Globus pallidus (tissue), 1 donor: ENCODE results near the gene ITIH1.

ENCODE experiments used
- DNase-seq: peaks from one replicate; pipeline ENCODE4 v3.0.0-alpha.2; 2015; ENCODE audit warnings: low spot score

ITIH1 gene

DNA sequence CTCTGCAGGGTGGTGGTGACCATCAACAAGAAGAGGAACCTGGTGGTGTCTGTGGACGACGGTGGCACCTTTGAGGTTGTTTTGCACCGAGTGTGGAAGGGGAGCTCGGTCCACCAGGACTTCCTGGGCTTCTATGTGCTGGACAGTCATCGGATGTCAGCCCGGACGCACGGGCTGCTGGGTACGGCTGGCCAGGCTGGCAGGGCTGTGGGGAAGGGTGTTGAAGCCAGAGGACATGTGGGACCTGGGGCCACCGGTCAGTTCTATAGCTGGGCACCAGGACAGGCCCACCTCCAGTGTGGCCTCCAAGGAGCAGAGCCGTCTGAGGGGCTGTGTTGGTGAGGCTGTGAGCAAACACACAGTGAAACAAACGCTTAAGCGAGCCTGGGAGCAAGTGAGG is 13.3 kb downstream of the ITIH1 start:
- DNase-seq = no peak

DNA sequence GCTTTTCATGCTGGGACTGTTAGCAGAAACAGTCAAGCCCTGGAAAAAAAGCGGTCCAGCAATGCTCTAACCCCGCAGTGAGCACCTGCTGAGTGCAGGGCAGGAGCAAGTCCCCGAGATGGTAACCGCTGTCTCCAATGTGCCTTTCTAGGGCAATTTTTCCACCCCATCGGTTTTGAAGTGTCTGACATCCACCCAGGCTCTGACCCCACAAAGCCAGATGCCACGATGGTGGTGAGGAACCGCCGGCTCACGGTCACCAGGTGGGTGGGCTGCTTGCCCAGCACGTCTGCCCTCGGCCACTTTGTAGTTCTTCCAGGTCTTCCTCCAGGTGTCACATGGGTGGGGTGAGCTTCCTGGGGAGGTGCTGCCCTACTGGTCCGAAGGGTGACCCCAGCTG is 14.0 kb downstream of the ITIH1 start:
- no peak for DNase-seq

DNA sequence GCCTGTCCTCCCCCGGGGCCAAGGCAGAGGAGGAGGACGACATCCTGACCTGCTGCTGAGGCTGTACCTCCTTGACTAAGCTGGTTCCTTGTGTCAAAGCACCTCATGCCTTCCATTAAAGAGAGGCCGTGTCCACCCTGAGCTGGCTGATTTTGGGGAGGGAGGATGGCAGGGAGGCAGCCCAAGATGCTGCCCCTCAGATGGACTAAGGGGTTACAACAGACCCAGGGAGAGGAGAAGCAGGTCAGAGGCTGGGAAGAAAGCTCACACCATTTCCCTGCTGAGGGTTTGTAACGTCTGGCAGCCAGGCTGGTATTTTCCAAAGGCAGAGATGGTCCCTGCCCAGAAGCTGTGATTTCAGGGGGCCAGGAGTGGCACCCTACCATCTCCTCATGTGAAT is 14.5 kb downstream of the ITIH1 start:
- no peak for DNase-seq

DNA sequence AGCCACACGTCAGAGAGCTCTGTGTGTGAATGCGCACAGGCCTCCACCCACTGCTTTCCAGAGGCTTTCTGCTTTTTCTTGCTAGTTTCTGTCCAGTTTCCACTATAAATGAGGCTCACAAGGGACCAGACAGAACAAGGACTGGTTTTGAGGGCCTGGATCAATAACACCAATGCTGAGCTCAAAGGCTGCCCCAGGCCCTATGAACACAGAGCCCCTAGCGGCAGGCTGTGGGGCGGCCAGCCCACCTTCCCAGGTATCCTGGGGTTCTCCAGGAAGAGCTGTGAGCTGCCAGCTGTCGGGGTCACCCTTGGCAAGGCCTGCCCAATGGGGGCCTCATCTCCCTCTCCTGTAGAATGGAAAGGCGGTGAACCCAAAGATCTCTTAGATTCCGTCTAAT is 15.0 kb downstream of the ITIH1 start:
- no peak for DNase-seq

DNA sequence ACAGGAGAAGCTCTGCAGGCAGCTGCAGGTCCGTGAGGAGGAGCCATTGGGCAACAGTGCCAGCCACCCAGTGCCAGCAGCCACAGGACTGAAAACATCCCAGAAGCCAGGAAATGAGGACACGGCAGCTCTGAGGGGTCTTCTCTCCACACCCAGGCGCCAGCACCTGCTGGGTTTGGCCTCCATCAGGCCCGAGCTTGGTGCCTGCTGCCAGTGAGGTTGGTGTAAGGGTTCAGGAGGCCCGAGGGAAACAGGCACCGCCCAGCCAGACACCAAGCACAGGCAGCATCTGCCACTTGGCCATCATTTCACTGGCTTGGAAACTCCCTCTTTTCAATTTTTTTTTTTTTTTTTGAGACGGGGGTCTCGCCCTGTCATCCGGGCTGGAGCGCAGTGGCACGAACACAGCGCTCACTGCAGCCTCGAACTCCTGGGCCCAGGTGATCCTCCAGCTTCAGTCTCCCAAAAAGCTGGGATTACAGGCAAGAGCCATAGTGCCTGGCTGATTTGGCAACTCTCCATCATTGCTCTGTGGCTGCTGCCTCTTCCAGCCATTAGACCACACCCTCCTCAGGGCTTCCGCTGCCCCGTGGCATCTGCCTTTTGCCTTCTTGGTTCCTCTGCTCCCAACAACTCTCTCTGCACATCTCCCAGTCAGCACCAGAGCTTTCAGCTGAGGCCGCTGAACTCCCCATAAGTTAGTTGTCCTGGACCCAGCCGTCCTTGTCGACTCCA is 15.7 kb downstream of the ITIH1 start:
- DNase-seq = no peak

DNA sequence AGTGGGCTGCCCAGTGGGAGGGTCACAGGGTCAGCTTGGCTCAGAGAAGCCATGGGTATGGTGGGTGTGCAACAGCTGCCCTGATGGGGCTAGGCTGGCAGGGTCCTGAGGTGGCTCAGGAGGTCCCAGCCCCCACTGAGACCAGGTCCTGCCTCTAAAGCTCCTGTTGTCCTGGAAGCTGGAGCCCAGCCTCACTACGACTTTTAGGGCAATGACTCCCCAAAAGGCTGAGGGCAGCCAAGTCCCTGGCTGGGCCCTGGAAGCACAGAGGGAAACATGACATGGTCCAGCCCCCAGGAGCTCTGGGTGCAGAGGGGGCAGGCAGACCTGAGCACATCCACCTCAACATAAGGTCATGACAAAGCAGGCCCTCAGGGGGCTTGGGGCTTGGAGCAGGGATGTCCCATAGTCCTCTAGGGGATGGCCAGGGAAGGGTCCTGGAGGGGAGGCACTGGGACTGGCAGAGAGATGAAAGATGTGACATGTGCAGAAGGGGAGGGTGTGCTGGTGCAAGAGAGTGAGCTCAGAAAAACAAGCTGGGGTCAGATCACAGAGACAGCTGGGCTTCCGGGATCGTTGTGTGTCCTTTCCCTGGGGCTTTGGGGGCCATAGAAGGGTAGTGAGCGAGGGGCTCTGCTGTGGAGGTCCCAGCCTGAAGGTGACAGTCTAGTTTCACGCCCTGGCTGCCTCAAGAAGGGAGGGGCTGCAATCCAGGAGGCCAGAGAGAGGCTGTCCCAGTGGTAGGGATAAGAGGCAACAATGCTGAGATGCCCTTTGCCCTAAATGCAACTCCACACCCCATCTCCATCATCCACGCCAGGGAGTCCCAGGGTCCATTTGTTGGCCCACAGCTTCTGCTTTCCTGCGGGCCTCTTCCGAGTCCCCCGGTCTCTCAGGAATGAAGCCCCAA is 16.6 kb downstream of the ITIH1 start:
- no peak for DNase-seq

DNA sequence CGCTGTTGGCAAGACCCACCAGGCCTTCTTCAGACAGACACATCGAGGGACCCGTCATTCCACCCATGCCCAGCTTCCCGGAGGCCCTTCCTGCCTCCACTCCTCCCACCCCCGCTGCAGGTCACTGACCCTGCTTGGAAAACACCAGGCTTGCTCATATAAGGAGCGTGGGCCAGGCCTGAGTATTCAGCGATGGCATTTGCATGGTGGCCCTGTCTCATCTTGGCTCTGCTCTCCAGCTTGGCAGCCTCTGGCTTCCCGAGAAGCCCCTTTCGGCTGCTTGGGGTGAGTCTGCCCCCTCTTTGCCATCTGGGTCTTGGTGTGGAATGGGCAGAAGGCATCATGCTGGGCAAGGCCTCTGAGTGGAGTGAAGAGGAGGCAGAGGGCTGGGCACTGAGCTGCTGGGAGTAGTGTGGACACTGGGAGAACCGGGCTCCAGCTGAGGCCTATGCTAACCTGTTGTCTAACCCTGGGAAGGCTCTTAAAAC is 17.3 kb downstream of the ITIH1 start, which contains the start of gene ITIH3:
TSS of gene ITIH3 (plus strand) at position 185 of the 488 bp plus-strand sequence. CDS start at position 193, 8 bp downstream.
- DNase-seq = no peak

DNA sequence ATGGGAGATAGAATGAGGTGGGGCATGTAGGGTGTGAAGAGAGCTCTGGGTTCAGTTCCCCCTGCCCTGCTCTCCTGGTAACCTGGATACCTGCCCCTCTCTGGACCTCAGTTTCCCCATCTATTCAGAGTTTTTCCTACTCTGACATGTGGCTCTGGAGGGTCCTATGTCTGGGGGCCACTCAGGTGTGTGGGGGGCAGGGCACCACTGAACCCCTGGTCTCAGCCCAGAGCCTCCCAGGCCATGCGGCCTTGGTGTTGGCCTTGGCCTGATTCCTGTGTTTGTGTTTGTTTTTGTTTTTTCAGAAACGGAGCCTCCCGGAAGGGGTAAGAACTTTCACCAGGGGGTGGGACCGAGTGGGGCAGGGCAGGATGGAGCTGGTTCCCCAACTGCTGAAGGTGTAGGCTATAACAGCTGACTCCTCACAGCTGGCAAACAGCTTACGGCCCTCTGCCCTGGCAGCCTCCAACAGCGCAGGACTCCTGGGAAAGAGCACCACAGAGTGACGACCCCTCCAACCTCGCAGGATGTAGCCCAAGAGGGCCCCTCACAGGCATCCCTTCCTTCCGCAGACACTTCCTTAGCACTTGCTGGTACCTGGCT is 18.0 kb downstream of the ITIH1 start:
- no peak for DNase-seq

DNA sequence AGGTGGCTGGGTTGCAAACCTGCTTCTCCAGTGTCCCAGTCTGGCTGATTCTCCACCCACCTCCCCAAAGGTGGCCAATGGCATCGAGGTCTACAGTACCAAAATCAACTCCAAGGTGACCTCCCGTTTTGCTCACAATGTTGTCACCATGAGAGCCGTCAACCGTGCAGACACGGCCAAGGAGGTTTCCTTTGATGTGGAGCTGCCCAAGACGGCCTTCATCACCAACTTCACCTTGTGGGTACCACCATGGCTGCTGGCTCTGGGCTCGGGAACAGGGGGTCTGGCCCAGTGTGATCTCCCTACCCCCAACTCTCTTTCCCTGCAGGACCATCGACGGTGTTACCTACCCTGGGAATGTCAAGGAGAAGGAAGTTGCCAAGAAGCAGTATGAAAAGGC is 19.0 kb downstream of the ITIH1 start:
- DNase-seq = no peak

DNA sequence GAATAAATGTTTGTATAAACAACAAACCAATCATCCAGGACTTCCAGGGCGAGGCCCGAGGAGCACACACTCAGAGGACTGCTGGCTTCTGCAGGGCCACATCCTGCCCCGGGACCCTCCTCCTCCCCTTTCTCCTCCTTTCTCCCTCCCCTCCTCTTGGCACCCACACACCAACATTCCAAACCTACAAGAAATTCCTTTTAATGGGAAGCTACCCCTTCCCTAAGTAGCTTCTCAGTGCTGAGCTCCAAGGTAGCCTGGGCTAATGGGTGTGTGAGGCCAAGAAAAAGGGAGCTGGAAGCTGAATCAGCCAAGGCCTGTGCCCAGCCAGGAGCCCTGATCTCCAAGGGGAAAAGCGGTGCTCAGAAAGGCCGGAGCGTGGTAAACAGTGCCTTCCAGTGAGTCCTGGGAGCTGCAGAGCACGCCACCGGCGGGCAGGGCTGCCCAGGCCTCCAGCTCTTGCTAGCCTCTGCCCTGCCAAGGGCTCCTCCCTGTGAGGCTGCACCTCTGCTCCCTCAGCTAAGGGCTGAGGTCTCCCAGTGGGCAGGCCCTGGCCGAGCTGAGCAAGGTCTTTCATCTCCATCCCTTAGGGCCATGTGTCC is 21.1 kb downstream of the ITIH1 start:
- no peak for DNase-seq

DNA sequence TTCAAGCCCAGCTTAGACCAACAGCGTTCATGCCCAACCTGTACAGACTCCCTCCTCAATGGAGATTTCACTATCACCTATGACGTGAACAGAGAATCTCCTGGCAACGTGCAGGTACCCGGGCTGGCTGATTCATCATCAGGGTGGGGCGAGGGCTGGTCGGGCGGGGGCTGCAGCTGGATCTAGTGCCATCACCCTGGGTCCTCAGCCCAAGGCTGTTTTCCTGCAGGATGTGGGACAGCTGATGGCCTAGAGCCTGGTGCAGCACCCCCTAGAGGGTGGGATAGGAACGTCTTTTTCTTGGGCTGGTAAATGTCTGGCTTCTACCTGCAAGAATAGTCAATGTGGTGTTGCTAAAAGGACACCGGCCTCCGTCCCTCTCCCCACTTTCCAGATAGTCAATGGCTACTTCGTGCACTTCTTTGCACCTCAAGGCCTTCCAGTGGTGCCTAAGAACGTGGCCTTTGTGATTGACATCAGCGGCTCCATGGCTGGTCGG is 21.6 kb downstream of the ITIH1 start:
- DNase-seq = no peak

DNA sequence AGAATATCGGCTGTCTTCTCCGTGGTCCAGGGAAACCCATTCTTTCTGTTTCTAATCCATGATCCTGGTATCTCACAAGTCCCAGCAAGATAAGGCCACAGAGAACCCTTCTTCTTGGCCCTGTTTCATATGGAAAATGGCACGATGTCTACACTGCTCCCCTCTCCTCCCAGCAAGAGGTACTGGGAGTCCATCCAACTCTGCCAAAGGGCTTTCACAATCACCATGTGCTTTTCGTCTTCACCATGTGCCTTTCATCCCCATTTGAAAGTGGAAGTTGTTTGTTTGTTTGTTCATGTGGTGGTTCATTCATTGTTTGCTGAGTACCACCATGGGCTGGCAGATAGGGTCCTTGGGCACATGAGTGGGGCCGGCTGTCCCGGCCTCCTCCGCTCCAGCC is 22.7 kb downstream of the ITIH1 start:
- DNase-seq = no peak

DNA sequence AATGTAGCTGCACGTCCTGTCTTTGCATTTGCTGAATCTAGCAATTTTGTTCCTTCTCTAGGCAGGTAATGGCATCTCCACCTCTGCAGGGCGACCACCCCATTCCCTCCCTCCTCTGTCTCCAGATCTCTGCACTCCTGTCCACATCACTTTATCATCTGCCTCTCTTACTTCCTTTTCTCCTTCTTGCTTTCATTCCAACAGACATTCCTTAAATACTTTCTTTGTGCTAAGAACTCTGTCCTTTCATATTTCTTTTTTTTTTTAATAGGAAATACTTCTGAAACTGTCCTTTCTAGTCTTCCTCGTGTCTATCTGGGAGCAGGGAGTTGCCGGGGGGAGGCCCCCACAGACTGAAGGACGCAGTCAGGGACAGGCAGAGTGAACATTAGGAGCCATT is 24.4 kb downstream of the ITIH1 start:
- no peak for DNase-seq

DNA sequence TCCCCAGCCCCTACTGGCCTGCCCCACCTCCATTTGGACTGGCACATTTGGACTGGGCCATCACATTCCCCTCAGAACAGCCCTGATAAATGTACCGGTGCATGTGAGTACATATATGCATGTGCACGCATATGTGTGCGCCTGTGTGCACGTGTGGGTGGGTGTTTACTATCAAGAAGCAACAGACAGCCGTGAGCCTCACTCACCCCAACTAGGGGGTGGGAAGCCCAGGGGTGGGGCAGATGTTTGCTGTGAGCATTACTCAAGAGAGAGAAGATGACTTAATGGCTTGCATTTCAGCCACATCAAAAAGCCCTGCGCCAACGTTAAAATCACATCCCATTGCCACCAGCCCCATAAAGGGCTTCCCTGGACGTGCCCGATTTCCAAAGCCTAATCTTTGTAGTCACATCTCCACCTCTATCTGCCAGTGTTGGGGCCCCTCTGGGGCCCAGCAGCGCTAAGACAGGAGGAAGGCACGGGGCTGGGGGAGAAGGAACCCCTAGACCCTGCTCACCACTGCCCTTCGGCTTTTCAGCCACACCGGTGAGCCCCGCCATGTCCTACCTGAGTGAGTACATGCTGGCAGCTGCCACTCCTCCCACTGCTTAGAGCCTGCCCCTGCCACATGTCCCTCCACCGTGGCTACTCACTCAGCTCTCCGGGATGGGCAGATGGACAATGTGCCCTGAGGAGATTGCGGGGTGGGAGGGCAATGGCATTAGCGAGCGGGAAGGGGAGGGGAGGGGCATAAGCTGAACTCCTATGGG is 28.1 kb downstream of the ITIH1 start:
- DNase-seq = no peak

DNA sequence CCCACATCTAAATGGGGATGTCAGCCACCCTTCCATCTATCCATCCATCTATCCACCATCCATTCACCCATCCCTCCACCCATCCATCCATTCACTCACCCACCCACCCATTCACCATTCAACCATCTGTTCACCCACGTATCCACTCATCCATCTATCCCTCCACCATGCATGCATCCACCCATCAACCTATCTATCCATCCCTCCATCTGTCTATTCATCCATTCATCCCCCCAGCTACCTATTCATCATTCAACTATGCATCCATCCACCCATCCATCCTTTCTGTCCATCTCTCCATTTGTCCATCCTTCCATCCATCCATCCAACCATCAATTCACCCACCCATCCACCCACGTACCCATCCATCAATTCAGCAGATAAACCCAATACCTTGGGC is 31.8 kb downstream of the ITIH1 start:
- DNase-seq = no peak

DNA sequence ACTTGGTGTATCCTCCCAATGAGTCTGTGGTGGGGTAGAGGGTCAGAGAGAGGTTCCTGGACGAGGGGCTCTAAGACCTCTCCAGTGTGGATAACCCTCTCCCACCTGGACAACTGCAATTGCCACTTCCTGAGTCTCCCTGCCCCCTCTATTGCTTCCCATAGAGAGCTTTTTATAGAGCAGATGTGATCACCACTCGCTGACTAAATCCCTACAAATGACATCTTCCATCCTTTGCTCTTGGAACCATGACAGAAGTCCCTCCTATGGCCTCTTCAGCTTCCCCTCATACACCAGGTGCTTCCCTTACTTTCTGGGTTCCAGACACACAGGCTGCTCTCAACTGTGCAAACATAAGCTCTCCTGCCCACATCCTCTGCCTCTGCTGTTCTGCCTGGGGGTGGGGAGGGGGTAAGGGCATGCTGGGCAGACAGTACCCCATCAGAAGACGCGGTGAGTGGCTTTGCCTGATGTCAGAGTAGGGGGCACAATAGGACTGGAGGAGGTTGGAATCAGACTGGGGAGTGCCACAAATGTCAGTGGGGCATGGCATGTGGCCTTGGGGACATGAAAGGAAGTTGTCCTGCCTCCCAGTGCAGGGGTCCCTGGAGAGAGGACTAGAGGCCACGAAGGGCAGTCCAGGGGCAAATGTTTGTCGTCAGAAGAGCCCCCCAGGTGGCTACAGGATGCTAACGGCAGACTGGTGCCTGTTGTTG is 32.4 kb downstream of the ITIH1 start:
- no peak for DNase-seq

DNA sequence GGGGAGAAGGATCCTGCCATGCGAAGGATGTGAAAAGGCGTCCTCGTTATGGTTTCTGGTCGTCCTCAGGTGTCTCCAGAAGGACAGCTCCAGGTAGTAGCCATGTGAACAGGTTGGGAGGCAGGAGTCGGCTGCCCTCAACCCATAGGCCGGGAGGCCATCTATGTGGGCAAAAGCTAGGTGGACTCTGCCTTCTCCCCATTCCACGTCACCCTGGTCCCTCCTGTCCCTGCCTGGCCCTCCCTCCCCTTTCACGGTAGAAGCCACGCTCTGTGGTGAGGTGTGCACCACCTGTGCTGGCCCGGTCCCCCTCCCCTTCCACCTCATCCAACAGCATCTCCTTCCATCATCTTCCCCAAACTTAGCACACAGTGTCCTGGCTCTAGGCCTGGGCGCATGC is 33.5 kb downstream of the ITIH1 start:
- no peak for DNase-seq

DNA sequence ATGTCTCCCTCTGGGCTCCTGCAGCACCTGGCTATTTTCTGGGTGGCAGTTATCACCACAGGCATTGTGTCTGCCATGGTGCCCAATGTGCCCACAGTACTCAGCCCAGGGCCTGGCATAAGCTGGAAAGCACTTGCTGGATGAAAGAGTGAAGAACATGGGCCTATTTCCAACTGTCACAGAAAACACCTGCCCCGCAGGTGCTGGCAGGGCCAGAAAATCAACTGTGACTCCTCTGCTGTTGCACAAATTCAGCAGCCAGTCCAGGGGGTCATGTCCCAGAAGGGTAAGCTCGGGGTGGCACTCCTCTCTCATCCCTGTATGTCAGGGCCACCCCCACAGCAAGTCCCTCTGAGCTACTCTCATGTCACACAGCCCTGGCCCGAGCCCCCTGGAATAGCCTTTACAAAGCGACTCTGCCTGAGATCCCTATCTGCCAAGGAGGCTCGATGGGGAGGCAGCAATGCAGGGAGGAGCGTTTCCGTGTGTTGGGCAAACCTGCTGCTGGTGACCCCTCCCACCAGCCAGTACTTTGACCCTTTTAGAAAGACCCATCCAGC is 34.1 kb downstream of the ITIH1 start:
- DNase-seq = no peak

DNA sequence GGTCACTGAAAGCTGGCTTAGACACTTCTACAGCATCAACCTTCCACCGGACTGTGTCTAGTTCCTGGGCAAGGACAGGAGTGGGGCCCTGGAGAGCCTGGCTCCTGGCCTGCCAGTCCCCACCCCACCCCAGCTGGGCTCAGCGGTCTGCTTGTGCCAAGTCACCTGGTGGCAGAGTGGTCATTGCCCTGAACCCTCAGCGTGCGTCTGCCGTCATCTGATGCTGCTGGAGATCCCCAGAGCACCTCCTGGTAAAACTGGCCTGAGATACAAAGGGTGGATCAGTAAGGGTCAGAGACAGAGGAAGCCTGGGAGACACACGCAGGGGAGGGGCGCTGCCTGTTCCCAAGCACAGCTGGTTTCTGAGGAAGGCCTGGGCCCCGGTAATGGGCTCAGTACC is 36.4 kb downstream of the ITIH1 start:
- no peak for DNase-seq

DNA sequence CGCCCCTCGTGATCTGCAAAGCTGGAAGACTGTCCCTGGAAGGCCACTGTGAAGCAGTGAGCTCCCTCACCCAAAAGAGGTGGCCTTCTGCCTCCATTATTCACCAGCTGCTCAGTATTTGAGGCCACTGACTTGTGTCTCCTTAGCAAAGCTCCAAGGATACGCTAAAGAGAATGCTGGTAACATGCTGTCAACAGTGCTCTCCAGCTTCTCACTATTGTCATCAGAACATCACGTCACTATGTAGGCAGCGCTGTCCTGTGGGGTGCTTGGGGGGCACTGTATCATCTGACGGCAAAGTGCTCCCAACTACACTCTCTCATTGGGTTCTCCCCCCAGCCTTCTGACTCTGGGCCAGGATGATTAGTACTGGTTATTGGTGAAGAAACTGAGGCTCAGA is 38.8 kb downstream of the ITIH1 start:
- no peak for DNase-seq
